Stimulated activated CD4-positive, alpha-beta T cell treated with anti-CD3 and anti-CD28 coated beads, Interleukin-2, amount 100 ng/mL, for 24 hours (primary cell): ENCODE results near the gene BANP.
"Not testable (repeated sequence)": the region's sequence is repeated elsewhere in the genome, so short reads cannot be mapped to it uniquely, and the experiment has no call there.

Experiments used
- DNase-seq, 2 donors: peaks; one replicate each; pipeline ENCODE4 v3.0.0-alpha.2; 2020

Gene BANP

DNA sequence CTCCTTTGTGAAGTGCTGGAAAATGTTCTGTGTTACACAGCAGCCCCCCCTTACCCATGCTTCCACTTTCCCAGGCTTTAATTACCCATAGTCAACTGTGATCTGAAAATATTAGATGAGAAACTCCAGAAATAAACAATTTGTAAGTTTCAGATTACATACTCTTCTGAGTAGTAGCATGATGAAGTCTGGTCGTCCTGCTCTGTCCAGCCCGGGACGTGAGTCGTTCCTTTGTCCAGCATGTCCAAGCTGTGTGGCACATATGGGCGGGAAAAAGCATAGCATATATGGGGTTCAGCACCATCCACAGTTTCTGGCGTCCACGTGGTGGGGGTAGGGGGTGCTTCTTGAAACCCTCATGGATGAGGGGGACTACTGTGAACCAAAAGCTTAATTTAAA, 83.5 kb downstream of the BANP start:
- no peak for DNase-seq

DNA sequence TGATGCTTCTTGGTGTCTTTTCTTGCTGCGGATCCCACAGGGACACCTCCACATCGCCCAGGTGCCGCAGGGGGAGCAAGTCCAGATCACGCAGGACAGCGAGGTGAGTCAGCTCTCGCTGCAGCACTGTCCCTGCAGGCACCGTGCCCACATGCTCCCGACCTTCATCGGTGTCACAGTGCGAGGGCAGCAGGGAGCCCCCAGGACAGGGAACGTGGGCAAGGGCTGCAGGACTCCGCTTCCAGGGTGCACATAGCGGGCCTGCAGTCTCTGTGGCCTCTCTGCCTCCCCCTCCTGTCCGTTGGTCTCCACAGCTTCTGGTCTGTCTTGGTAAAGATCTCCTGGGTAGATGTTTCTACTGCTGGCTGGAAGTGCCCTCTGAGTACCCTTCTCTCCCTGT, 84.1 kb downstream of the BANP start:
- DNase-seq = no peak

DNA sequence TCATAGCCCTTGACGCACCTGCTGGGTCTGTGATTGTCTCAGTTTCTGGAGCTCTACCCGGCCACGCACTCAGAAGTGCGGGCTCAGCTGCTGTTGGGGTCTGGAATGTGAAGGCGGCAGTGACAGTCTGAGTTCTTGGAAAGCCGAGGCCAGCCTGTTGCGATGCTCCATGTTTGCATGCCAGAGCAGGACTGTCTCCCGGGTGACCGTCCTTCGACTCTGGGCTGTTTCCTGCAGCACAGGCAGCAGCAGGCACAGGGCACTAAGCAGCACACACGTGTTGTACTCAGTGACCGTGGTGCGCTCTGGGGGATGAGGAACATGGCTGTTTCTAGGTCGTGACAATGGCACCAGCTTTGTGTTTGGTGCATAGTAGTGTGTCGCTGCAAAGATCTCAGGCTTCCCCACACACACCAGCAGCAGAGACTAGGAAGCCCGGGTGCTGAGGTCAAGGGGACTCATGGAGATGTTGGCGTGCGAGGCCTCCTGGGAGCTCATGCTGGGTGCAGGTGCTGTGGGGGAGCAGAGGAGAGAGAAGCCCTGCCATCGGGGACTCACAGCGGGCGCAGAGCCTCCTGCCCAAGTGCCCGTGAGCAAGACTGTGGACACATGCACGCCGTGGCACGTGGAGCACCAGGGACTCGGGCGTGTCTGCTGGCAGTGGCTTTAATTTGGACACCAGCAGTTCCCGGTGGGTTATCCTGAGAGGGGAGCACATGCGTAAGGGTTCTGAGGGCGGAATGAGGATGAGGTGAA, 84.8 kb downstream of the BANP start:
- not testable (repeated sequence) for DNase-seq

DNA sequence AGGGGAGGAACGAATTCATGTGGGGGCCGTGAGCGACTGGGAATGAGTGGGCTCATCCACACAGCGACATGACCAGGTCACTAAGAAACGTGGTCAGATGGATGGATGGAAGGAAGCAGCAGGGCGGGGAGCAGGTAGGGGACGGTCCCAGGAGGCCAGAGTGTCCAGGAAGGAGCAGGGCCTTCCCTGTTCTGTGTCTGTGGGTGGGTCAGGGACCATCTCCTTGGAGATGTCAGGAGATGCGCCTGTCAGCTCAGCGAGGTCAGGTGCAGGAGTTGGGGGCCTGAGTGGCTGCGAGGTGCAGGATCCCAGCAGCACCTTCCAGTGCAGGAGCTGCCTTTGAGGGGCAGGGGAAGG, 85.4 kb downstream of the BANP start:
- not testable (repeated sequence) for DNase-seq

DNA sequence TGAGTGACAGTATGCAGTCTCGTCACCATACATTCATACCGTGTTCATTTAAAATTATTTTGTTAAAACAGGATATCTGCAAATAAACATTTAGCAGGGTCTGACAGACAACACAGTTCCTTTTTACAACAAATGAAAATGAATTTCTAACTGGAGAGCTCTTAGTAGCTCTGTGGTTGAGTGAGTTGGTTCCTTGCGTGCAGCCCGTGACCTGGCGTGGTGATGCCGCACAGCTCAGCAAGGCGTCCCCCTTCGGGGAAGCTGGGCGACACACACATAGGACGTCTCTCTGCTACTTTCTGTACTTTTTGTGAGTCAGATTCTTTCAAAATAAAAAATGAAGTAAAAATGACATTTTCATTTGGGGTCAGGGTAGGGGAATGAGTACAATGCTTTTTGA, 86.1 kb downstream of the BANP start:
- not testable (repeated sequence) for DNase-seq

DNA sequence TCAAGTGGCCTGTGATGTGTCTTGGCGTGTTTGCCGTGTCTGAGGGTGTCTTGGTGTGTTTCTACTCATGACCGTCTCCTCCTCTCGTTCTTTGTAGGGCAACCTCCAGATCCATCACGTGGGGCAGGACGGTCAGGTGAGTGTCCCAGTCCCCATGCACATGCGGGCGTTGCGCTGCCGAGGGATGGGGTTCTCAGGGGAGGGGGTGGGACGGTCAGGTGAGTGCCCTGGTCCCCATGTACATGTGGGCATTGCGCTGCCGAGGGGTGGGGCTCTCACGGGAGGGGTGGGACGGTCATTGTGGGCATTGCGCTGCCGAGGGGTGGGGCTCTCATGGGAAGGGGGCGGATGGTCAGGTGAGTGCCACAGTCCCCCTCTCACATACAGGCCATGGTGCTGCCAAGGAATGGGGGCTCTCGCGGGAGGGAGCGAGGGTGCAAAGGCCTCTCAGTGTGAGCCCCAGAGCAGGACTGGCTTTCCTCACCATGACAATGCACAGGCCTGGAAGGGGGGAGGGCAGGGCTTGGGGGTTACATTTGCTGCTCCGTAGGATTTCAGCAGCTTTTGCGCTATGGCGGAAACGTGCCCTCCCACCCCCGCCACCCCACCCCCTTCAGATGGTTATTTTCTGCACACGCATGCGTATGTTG, 86.8 kb downstream of the BANP start:
- not testable (repeated sequence) for DNase-seq

DNA sequence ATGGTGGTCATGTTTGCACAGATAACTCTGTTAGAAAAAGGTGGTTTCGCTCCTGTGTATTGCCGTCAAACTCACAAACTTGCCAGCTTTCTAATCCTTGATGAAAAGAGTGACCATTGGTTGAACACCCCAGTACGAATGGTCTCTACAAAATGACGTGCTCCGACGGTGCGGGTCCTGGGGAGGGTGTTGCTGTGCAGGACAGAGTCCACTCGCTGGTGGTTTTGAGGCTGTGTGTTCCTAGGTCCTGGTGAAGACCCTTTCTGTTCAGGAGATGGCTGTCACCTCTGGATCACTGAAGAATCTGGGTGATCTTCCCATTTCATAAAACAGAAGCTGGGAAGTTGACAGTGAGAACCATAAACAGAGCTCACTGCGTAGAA, 87.3 kb downstream of the BANP start:
- not testable (repeated sequence) for DNase-seq

DNA sequence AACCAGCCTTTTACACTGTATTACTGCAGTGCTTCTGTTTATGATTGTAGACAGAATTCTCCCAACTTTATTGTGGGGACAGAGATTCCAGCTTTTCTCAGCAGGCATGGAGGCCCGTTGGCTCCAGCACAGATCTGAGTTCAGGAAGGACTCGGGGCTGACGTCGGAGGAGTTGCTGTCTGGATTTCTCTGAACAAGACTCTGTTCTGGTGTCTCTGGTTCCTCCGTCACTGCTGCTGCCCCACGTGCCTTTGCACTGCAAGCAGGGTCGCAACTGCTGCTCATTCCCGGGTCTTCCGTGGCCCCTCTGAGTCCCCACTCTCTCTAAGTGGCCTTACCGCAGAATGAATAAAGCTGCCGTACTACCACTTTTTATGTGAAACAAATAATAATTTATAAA, 88.4 kb downstream of the BANP start:
- DNase-seq = no peak

DNA sequence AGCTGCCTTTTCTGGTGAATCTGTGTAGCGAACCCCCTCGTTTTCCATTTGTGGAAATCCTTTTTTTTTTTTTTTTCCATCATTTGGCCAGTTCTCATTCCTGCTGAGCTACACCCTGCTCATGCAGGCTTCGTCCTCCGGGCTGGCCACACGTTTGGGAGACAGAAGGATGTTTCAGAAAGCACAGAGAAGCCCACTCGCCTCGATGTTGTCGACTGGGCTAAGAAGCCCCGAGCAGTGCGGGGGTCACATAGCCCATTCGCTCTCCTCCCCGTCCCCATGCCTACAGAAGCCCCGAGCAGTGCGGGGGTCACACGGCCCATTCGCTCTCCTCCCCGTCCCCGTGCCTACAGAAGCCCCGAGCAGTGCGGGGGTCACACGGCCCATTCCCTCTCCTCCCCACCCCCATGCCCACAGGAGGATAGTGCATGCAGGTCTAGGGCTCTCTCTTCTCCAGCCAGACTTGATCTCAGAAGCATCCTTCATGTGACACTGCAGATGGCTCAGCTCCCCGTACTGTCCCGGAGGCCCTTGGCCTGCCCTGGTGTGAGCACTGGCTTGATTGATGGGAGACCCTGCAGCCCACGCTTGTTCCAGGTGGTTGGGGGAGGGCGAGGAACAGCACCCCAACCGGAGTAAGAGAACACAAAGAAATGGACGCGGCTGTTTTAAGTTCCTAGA, 89.1 kb downstream of the BANP start:
- not testable (repeated sequence) for DNase-seq

DNA sequence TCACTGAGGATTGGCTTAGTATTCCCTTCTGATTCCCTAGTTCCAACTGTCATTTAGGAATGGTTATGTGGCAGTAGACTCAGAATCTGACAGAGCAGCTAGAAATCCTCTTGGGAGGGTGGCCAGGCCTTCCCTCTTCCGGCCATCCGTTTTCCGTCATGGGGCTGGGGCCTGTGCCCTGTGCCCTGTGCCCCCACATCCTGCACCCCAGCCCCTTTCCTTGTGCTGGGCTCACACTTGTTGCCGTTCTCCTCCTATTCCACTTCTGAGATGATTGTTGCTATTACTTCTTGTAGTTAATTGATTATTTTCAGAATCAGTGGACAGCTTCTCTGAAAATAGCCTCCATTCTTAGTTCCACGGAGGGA, 89.6 kb downstream of the BANP start:
- DNase-seq = not testable (repeated sequence)

DNA sequence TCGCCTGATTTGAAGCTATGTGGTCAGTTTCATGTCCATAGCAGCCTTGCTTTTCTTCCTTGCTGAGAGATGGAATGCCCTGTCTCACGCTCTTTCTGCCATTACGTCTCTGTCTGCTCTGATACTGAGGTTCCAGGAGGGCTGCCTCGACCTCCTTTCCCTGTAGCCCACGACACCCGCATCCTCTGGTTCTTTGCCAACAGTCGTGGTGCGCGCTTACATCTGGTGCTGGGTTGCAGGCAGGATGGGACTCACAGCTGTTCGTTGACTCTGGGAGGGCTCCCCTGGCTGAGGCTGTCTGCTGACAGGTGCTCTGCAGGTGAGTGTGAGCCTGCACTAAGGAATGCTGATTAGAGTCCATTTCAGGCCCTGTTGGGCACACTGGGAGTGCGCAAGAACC, 90.3 kb downstream of the BANP start:
- DNase-seq = not testable (repeated sequence)

DNA sequence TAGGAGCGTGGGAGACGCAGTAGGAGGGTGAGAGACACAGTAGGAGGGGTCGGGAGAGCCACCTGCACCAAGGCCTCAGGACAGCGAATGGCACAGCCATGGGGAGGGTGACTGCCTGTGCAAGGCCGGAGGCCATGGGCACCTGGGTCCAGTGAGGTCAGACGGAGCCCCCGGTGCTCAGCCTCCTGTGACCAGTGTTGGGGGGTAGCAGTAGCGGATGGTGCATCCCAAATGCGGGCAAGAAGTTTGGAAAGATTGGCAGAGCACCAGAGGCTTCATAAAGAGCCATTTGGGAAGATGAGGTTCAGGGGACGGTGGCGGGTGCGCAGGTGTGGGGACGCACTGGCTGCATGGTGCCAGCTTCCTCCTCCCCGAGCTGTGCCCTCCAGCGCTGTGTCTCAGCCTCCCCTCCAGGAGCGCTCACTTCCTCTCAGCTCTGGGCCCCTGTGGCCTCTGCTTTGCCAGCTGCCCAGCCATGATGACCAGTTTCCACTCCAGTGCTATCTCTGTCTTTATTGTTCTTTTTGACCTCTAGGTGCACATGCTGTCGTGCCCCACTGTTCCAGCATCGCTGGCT, 90.8 kb downstream of the BANP start:
- DNase-seq = not testable (repeated sequence)

DNA sequence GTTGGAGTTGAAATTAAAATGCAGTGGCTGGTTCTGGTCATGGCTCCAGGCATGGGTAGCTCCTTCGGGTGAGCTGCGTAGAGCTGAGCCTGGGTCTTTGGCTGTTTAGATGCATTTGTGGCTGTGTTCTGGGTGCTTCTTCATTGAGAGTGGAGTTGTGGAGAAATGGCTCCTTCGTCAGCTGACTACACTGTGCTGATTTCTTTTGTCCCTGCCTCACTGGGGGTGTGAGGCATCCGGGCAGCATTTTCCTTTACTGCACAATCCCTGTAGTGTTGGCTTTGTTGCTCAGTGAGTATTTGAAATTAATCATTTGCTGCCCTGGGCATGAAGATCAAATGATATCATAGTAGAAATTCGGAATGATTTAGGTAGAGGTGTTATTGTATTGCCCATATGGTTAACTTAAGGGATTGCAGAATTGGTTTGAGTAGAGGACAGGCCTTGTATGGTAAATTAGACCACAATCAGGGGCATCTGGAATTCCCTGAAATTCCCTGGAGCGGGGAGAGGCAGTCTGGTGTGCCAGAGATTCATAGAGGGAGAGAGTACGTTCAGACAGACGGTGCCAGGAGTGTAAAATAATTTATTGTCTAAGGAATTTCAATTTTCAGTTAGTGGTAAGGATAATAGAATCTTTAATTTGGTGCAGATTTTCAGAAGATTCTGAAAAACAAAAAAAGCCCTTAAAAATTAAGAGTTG, 92.1 kb downstream of the BANP start:
- not testable (repeated sequence) for DNase-seq

DNA sequence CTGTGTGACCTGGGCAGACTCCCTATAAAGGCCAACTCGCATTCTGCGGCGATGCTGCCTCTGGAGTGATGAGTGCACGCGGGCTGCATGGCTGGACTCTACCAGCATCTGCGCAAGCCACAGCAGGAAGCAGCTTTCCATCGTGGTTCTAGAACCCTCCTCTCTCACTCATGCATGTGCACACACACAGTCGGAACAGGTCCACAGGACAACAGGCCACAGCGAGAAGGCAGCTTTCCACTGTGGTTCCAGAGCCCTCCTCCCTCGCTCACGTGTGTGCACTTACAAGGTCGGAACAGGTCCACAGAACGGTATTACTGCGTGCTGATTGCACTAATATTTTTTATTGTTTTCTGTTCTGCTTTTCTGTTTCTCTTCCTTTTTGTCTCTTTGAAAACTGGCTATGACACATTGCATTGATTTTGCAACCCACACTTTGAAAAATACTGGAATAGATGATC, 92.9 kb downstream of the BANP start:
- DNase-seq = not testable (repeated sequence)

DNA sequence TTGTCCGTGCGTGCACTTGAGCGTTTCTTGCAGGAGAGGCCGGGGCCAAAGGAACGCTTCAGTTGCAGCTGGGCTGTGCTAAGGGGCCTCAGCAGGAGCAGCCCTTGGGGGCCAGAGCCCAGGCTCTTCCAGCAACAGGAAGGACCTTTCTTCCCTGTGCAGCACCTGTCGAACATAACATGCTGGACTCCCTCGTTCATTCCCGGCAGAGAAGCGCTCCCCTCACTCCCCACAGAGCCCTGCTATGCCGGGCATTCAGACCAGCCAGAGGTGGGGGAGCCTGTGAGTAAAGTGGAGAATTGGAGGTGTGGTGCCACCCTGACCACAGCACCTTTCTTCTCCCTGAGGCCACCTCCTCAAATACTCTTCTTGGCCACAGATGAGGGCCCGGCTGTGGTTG, 94.1 kb downstream of the BANP start:
- not testable (repeated sequence) for DNase-seq

DNA sequence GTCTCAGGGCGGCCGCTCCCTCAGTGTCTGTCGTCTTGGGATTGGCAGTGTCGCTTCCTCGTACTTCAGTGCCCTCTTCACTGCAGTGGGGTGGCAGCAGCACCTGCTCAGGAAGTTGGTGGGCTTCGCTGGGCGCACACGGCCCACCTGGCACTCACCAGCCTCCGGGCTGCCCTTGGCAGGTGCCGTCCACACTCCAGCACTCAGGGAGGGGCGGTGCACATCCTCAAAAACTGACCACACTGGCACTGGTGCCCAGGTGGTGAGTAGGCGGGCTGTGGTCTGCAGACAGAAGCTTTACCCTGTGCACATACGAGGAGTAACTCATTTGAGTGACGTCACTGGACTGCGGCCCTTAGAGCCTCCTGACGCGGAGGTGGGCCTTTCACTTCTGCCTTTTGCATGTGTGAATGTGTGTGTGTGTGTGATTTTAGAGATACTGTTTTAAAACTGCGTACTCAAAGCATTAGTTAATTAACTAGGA, 94.6 kb downstream of the BANP start:
- no peak for DNase-seq

DNA sequence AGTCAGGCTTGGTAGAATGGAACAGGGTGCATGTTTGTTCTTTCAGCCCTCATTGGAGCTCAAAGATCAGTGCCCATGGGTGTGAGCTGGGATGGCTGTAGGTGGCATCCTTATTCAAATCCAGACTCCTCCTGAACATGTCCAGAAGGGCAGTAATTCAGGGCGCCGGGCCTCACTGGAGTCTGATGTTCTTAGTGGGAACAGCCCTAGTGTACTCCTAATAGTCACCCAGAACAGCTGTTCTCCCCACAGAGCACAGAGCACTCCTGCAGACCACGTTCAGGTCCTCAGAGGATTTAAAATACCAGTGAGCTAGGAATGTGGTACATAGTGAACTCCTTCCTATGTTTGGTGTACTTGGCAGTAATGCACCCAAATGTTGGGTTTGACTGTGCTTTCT, 96.2 kb downstream of the BANP start:
- no peak for DNase-seq

DNA sequence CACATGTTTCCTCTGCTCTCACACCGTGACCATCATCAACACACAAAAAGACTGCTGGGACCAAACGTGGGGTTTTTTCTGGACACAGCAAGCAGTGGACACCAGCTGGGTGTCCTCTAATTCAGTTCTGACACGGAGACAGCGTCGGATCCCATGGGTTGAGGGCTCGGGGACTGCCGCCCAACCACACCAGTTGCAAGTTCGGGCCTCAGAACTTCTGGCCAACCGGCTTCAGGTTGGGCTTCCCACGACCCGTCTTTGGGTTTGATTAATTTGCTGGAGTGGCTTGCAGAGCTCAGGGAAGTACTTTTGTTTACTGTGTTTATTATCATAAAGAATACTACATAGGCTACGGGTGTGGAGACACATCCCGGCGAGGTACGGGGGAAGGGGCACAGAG, 97.8 kb downstream of the BANP start:
- DNase-seq = no peak

DNA sequence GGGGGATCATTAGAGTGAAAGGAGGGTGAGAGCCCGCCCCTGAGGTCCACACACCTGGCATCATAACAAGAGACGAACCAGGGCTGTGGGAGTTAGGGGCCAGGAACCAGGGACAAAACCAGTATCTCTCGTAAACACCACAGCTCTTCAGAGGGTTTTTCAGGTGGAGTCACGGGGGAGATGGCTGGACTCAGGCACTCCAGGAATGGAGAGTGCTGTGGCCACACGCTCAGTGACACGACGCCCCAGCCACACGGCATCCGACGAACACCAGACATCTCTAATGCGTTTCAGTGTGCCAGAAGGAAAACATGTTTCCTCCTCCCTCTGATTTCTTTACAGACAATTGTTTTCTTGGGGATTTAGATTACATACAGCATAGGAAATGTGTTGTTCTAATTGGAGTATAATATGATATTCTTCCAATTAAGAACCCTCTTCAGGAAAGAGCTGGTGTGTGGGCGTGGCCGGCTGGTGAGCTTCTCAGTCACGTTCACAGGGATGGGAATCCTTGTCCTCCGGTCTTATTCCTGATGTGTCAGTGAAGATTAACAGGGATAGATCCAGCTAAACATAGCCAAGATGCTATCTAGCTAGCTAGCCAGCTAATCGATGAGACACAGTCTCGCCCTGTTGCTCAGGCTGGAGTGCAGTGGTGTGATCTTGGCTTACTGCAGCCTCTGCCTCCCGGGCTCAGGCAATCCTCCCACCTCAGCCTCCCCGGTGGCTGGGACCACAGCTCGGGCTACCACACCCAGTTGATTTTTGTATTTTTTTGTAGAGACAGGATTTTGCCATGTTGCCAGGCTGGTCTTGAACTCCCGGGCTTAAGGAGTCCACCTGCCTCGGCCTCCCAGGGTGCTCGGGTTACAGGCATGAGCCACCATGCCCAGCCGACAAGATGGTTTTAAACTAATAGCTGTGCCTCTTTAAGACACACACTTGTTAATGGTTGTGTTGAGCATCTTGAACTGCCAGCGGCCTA, 98.6 kb downstream of the BANP start:
- DNase-seq = no peak

DNA sequence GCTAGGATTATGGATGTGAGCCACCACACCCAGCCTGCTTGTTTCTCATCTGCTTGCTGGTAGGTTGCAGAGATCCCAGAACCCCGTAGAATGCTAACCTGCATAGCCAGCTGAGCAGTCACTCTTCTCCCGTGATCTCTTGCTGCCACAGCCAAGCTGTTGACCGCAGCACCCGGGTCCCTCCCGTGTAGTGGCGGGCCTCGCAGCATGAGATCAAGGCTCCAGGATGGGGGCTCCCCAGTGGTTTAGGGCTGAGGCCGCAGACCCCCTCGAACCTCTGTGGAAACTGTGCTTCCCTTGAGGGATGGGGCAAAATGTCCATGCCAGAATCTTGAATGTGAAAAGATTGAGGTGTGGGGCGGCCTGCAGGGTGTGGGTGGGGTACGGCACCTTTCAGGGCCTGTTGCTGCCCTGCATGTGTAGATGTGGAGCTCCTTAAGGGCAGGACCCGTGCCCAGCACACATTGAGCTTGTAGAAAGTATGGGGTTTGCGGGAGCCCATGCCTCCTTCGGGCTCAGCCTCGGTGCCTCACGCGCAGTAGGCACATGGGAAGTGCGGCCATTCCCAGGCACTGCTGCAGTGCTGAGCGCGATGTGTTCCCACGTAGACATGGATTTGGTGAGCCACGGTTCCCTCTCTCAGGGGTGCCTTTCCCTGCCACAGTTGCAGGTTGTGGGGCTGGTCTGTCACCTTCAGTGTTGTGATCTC, 99.9 kb downstream of the BANP start:
- no peak for DNase-seq

DNA sequence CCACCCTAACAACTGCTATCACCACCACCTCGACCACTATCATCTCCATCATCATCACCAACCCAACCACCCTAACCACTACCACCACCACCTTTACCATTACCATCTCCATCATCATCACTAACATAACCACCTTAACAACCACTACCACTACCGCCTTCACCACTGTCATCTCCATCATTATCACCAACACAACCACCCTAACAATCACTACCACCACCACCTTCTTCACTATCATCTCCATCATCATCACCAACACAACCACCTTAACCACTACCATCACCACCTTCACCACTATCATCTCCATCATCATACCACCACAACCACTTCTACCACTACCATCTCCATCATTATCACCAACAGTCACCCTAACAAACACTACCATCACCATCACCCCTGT, 101.4 kb downstream of the BANP start:
- no peak for DNase-seq
